HepG2 (cell line): ENCODE data around the gene BAIAP2L1. TPM values are rescaled to one million over a fixed set of nuclear protein-coding genes. Genes with fewer than 3 reads are reported as not detected.

Experiments
- ADNP ChIP-seq: sonication (generic); formaldehyde crosslinking; IDR thresholded peaks from 2 replicates; pipeline ENCODE4 v1.4.0; 2020; ENCODE audit warnings: missing genetic modification reagents
- CC2D1A ChIP-seq: sonication (generic); formaldehyde crosslinking; IDR thresholded peaks from 2 replicates; pipeline ENCODE4 v1.8.1; 2023; ENCODE audit warnings: mild to moderate bottlenecking, missing genetic modification reagents
- CREB1 ChIP-seq, 2 experiments: fragments of 450-650 bp in 1 of 2; IDR thresholded peaks; 2 replicates each; pipeline ENCODE4 v1.6.1; 2016 to 2017; ENCODE audit warnings: control low read depth in 1 of 2, mild to moderate bottlenecking in 1 of 2, missing compliant biosample characterization in 1 of 2, missing genetic modification characterization in 1 of 2
- ELF4 ChIP-seq: sonication (generic); formaldehyde crosslinking; IDR thresholded peaks from 2 replicates; pipeline ENCODE4 v1.5.0; 2020; ENCODE audit warnings: missing genetic modification reagents, mild to moderate bottlenecking, moderate library complexity, borderline replicate concordance
- GATA4 ChIP-seq: sonication (generic); IDR thresholded peaks from 2 replicates; pipeline ENCODE4 v1.6.1; 2016; ENCODE audit warnings: antibody characterized with exemption, low read depth, borderline replicate concordance
- HDAC2 ChIP-seq: sonication (generic); formaldehyde crosslinking; IDR thresholded peaks from 2 replicates; pipeline ENCODE4 v1.4.0; 2020; ENCODE audit warnings: missing genetic modification reagents
- HIVEP1 ChIP-seq: sonication (generic); formaldehyde crosslinking; IDR thresholded peaks from 2 replicates; pipeline ENCODE4 v1.4.0; 2020; ENCODE audit warnings: mild to moderate bottlenecking, missing genetic modification reagents
- KDM3A ChIP-seq: IDR thresholded peaks from 2 replicates; pipeline ENCODE4 v1.6.1; 2018; ENCODE audit warnings: low read depth, missing compliant biosample characterization
- MAFK ChIP-seq, 2 experiments: IDR thresholded peaks in 1 of 2; conservative IDR thresholded peaks in 1 of 2; 2 replicates each; pipeline ENCODE4 v1.6.1; 2011; ENCODE audit warnings: improper control_type of control experiment in 2 of 2, low read length in 2 of 2
- RFX1 ChIP-seq: fragments of 450-650 bp; IDR thresholded peaks from 2 replicates; pipeline ENCODE4 v1.6.1; 2017
- SALL1 ChIP-seq: sonication (generic); formaldehyde crosslinking; IDR thresholded peaks from 2 replicates; pipeline ENCODE4 v1.8.0; 2022; ENCODE audit warnings: mild to moderate bottlenecking, missing genetic modification reagents
- SP2 ChIP-seq: sonication (generic); formaldehyde crosslinking; IDR thresholded peaks from 2 replicates; pipeline ENCODE4 v1.5.1; 2020; ENCODE audit warnings: mild to moderate bottlenecking, missing genetic modification reagents
- TOE1 ChIP-seq: sonication (generic); formaldehyde crosslinking; IDR thresholded peaks from 2 replicates; pipeline ENCODE4 v1.4.0; 2020; ENCODE audit warnings: mild to moderate bottlenecking, missing genetic modification reagents
- XBP1 ChIP-seq: sonication (generic); formaldehyde crosslinking; IDR thresholded peaks from 2 replicates; pipeline ENCODE4 v1.5.0; 2020; ENCODE audit warnings: missing genetic modification reagents
- ZBTB8A ChIP-seq: sonication (generic); formaldehyde crosslinking; IDR thresholded peaks from 2 replicates; pipeline ENCODE4 v1.4.0; 2020; ENCODE audit warnings: mild to moderate bottlenecking, low read depth, missing genetic modification reagents, borderline replicate concordance
- ZMYM3 ChIP-seq: sonication (generic); formaldehyde crosslinking; IDR thresholded peaks from 2 replicates; pipeline ENCODE4 v1.5.1; 2020; ENCODE audit warnings: mild to moderate bottlenecking, missing genetic modification reagents
- ZNF160 ChIP-seq: sonication (generic); formaldehyde crosslinking; IDR thresholded peaks from 2 replicates; pipeline ENCODE4 v1.8.0; 2022; ENCODE audit warnings: mild to moderate bottlenecking, inconsistent platforms, missing genetic modification reagents
- ZNF777 ChIP-seq: sonication (generic); formaldehyde crosslinking; IDR thresholded peaks from 2 replicates; pipeline ENCODE4 v1.4.0; 2020; ENCODE audit warnings: missing genetic modification reagents
- polyA plus RNA-seq, 8 experiments: library from polyadenylated mRNA; depleted of rRNA in 3 of 8; stranded (reverse) in 7 of 8; unstranded in 1 of 8; fragments of >200 nt; fragmentation: Illumina TruSeq in 4 of 8; extraction: Trizol in 4 of 8; gene quantifications; 2 replicates each; pipeline versions ENCODE4 v1.2.1 to v1.2.3, GENCODE V29; 2011 to 2016; ENCODE audit warnings: low read depth in 4 of 8, missing spikeins in 1 of 8, mixed read lengths in 1 of 8; ENCODE audit not compliant: insufficient read depth in 1 of 8
- total RNA-seq, 5 experiments: library from RNA; depleted of rRNA; stranded (reverse); fragments of >200 nt; fragmentation: Illumina TruSeq; extraction: Trizol; gene quantifications; 2 replicates each; pipeline ENCODE4 v1.2.3, GENCODE V29; 2016; ENCODE audit warnings: low read depth in 1 of 5
- TF ChIP-seq, protein P1 (sequence below): sonication (generic); formaldehyde crosslinking; IDR thresholded peaks from 2 replicates; pipeline ENCODE4 v1.4.0; 2020; ENCODE audit warnings: missing genetic modification reagents
- TF ChIP-seq, protein P2 (sequence below): IDR thresholded peaks from 2 replicates; pipeline ENCODE4 v1.4.0; 2020; ENCODE audit warnings: mild to moderate bottlenecking, missing genetic modification reagents
- TF ChIP-seq, protein P3 (sequence below): IDR thresholded peaks from 2 replicates; pipeline ENCODE4 v1.6.1; 2016; ENCODE audit warnings: missing compliant biosample characterization, missing genetic modification reagents, borderline replicate concordance
- TF ChIP-seq, protein P4 (sequence below): sonication (generic); formaldehyde crosslinking; IDR thresholded peaks from 2 replicates; pipeline ENCODE4 v1.8.0; 2022; ENCODE audit warnings: missing genetic modification reagents, mild to moderate bottlenecking, borderline replicate concordance

The BAIAP2L1 gene
- total and polyA plus RNA-seq, 2 of the 13 experiments (the other 11 are each of a cell fraction or from before 2014, with no cell fraction given), result 13.0 to 21.5 TPM

DNA sequence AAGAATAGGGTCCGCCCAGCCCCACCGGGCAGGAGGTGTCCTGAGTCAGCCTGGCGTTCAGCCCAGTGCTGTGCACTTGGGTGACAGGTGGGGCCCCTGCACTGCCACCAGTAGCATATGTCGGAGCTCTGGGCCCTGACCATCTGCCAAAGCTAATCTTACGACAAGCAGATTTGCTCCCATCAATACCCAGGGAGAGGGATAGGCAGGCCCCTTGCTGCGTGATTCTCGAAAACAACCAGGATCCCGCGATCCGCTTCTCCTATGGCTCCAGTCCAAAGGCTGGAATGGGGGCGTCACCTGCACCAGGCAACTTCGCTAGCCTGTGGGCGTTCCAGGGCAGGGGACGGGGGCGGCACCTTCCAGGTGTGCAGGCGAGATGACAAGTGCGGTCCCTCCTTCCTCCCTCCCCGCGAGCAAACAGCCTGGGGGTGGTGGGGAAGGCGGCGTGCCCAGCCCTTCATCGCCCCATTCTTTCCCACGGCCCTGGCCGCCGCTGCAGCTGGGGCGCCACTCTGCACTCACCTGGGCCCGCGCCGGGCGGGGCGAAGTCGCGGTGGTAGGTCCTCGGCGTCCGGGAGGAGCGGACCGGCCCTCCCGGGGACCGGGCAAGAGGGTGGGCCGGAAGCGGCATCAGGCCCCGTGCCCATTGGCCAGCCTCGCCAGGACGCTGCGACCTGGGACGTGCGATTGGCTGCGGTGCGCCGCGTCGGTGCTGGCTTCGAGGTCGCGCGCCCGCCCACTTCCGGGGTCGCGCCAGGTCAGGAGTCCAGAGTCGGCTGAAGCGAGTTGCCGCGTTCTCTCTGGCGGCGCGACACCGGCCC is 149.1 kb downstream of the BAIAP2L1 start, which contains the start of gene TECPR1 (continued):
- TF ChIP-seq, protein P1, sequence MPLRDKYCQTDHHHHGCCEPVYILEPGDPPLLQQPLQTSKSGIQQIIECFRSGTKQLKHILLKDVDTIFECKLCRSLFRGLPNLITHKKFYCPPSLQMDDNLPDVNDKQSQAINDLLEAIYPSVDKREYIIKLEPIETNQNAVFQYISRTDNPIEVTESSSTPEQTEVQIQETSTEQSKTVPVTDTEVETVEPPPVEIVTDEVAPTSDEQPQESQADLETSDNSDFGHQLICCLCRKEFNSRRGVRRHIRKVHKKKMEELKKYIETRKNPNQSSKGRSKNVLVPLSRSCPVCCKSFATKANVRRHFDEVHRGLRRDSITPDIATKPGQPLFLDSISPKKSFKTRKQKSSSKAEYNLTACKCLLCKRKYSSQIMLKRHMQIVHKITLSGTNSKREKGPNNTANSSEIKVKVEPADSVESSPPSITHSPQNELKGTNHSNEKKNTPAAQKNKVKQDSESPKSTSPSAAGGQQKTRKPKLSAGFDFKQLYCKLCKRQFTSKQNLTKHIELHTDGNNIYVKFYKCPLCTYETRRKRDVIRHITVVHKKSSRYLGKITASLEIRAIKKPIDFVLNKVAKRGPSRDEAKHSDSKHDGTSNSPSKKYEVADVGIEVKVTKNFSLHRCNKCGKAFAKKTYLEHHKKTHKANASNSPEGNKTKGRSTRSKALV (CRISPR knock-in tag), result peak; percentile 69; the same call in 1 of the 2 replicates
- no peak for TF ChIP-seq GATA4
- TF ChIP-seq, protein P2, sequence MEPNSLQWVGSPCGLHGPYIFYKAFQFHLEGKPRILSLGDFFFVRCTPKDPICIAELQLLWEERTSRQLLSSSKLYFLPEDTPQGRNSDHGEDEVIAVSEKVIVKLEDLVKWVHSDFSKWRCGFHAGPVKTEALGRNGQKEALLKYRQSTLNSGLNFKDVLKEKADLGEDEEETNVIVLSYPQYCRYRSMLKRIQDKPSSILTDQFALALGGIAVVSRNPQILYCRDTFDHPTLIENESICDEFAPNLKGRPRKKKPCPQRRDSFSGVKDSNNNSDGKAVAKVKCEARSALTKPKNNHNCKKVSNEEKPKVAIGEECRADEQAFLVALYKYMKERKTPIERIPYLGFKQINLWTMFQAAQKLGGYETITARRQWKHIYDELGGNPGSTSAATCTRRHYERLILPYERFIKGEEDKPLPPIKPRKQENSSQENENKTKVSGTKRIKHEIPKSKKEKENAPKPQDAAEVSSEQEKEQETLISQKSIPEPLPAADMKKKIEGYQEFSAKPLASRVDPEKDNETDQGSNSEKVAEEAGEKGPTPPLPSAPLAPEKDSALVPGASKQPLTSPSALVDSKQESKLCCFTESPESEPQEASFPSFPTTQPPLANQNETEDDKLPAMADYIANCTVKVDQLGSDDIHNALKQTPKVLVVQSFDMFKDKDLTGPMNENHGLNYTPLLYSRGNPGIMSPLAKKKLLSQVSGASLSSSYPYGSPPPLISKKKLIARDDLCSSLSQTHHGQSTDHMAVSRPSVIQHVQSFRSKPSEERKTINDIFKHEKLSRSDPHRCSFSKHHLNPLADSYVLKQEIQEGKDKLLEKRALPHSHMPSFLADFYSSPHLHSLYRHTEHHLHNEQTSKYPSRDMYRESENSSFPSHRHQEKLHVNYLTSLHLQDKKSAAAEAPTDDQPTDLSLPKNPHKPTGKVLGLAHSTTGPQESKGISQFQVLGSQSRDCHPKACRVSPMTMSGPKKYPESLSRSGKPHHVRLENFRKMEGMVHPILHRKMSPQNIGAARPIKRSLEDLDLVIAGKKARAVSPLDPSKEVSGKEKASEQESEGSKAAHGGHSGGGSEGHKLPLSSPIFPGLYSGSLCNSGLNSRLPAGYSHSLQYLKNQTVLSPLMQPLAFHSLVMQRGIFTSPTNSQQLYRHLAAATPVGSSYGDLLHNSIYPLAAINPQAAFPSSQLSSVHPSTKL (CRISPR knock-in tag), result peak; percentile 31; the same call in 1 of the 2 replicates
- TF ChIP-seq, protein P3, sequence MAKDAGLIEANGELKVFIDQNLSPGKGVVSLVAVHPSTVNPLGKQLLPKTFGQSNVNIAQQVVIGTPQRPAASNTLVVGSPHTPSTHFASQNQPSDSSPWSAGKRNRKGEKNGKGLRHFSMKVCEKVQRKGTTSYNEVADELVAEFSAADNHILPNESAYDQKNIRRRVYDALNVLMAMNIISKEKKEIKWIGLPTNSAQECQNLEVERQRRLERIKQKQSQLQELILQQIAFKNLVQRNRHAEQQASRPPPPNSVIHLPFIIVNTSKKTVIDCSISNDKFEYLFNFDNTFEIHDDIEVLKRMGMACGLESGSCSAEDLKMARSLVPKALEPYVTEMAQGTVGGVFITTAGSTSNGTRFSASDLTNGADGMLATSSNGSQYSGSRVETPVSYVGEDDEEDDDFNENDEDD (CRISPR knock-in tag), result peak; percentile 71
- TF ChIP-seq ZNF777, result peak; percentile 63; the same call in 1 of the 2 replicates
- TF ChIP-seq, protein P4, sequence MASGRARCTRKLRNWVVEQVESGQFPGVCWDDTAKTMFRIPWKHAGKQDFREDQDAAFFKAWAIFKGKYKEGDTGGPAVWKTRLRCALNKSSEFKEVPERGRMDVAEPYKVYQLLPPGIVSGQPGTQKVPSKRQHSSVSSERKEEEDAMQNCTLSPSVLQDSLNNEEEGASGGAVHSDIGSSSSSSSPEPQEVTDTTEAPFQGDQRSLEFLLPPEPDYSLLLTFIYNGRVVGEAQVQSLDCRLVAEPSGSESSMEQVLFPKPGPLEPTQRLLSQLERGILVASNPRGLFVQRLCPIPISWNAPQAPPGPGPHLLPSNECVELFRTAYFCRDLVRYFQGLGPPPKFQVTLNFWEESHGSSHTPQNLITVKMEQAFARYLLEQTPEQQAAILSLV (CRISPR knock-in tag), result peak; percentile 91
- TF ChIP-seq HIVEP1 (CRISPR knock-in tag), result peak; percentile 67; the same call in 1 of the 2 replicates
- 0 out of 2 replicates have a peak, but pooled peaks have one; percentile 35 for TF ChIP-seq TOE1 (CRISPR knock-in tag)
- no peak for TF ChIP-seq CC2D1A (CRISPR knock-in tag)
- TF ChIP-seq ADNP, result no peak
- TF ChIP-seq XBP1 (CRISPR knock-in tag), result no peak
- TF ChIP-seq ELF4 (CRISPR knock-in tag), result peak; percentile 91; the same call in 1 of the 2 replicates
- peak; percentile 82 for TF ChIP-seq SALL1 (CRISPR knock-in tag)
- TF ChIP-seq ZBTB8A (CRISPR knock-in tag), result no peak
- no peak; the same call in 1 of the 2 replicates for TF ChIP-seq ZMYM3 (CRISPR knock-in tag)
- TF ChIP-seq MAFK (conservative IDR thresholded peaks at IDR 0.05 in 1 of 2, IDR thresholded peaks at IDR 0.05 in 1 of 2; ENCODE audit: low read length in 2 of 2), result no peak
- TF ChIP-seq SP2, result peak; percentile 99
- no peak for TF ChIP-seq RFX1
- TF ChIP-seq HDAC2, result peak; percentile 58
- TF ChIP-seq KDM3A, result peak; percentile 68
- peak; percentile 88 for TF ChIP-seq CREB1 (IDR thresholded peaks at IDR 0.05)
- TF ChIP-seq CREB1 (CRISPR knock-in tag; IDR thresholded peaks at IDR 0.05), result peak; percentile 82; the same call in 1 of the 2 replicates
- TF ChIP-seq ZNF160 (CRISPR knock-in tag), result peak; percentile 82; the same call in 1 of the 2 replicates
